Progenitor cell of endocrine pancreas (in vitro differentiated cells): ENCODE measurements around the gene PAQR7. TPM values are rescaled to one million over a fixed set of nuclear protein-coding genes. Genes with fewer than 3 reads are reported as not detected.

ENCODE experiments used
- DNase-seq: peaks from one replicate; pipeline ENCODE4 v3.0.0; 2021; ENCODE audit warnings: low spot score; ENCODE audit not compliant: unreplicated experiment
- H3K27ac Mint-ChIP-seq: 2 replicates; pipeline ENCODE4 v1.8.0; 2021; ENCODE audit warnings: mild to moderate bottlenecking, moderate library complexity, mixed read lengths
- H3K27me3 Mint-ChIP-seq: 2 replicates; pipeline ENCODE4 v1.8.0; 2021; ENCODE audit warnings: mixed read lengths
- H3K36me3 Mint-ChIP-seq: 2 replicates; pipeline ENCODE4 v1.8.0; 2022; ENCODE audit warnings: mixed read lengths; ENCODE audit not compliant: insufficient read depth
- H3K4me1 Mint-ChIP-seq: 2 replicates; pipeline ENCODE4 v1.8.0; 2021; ENCODE audit warnings: low read depth, mixed read lengths
- H3K4me3 Mint-ChIP-seq: 2 replicates; pipeline ENCODE4 v1.8.0; 2021; ENCODE audit warnings: low read depth, mild to moderate bottlenecking, moderate library complexity, mixed read lengths
- H3K9me3 Mint-ChIP-seq: 2 replicates; pipeline ENCODE4 v1.8.0; 2021; ENCODE audit warnings: low read depth, mixed read lengths
- total RNA-seq: library from RNA; stranded (reverse); gene quantifications from 2 replicates; pipeline ENCODE4 v1.2.1, GENCODE V29; 2021
- TF ChIP-seq, protein P1 (sequence below): fragments of 200-600 bp; sonication (generic); IDR thresholded peaks from one replicate; pipeline ENCODE4 v1.5.0; 2021; ENCODE audit warnings: antibody characterized with exemption, mild to moderate bottlenecking; ENCODE audit not compliant: unreplicated experiment

PAQR7 gene
- total RNA-seq, 1 donor from 2014 or later: 21.0 TPM

DNA sequence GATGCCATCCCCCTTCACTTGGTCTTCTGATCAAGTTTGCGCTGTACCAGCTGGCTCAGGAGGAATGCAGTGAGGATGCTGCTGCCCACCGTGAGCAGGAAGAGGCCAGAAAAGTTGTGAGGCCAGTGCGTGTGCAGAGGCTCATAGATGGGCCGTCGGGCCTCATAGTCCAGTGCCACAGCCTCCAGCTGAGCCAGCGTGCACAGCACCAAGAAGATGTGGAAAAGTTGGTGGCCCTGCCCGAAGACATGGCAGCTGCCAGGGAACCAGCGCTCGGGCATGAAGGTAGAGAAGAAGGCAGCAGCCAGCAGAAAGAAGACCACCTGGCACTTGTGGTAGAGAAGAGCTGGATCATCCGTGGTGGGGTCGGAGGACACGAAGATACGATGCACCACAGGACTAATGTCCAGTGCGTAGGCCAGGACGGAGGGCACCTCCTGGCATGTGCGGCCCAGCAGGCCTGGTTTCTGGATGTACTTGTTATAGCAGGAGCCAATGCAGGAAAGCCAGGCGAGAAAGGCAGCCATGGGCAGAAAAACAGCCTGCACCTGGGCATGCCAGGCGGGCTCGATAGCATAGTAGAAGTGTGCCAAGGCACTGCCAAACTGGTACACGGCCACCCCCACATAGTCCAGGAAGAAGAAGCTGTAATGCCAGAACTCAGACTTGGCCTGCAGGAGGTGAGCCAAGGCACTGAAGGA lies 12.6 kb downstream of the PAQR7 start:
- H3K4me3 Mint-ChIP-seq: no peak overlapping the region
- H3K27ac Mint-ChIP-seq: no peak overlapping the region

GRCh38 chr1:25861316-25862286 lies 13.9 kb downstream of the PAQR7 start:
- Mint-ChIP-seq H3K4me3 (no peak overlapping the region), H3K27ac (peak overlapping the region; percentile 74), H3K9me3 (no peaks in the 10 kb centered on the region), H3K27me3 (no peaks in the 10 kb centered on the region), H3K4me1 (peaks cover 29% of the 10 kb centered on the region), H3K36me3 (peaks cover 15% of the 10 kb centered on the region)
- no peak for DNase-seq
- TF ChIP-seq, protein P1, sequence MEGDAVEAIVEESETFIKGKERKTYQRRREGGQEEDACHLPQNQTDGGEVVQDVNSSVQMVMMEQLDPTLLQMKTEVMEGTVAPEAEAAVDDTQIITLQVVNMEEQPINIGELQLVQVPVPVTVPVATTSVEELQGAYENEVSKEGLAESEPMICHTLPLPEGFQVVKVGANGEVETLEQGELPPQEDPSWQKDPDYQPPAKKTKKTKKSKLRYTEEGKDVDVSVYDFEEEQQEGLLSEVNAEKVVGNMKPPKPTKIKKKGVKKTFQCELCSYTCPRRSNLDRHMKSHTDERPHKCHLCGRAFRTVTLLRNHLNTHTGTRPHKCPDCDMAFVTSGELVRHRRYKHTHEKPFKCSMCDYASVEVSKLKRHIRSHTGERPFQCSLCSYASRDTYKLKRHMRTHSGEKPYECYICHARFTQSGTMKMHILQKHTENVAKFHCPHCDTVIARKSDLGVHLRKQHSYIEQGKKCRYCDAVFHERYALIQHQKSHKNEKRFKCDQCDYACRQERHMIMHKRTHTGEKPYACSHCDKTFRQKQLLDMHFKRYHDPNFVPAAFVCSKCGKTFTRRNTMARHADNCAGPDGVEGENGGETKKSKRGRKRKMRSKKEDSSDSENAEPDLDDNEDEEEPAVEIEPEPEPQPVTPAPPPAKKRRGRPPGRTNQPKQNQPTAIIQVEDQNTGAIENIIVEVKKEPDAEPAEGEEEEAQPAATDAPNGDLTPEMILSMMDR: no peak

More for the DNA sequence above, 12.6 kb downstream of the PAQR7 start:
- TF ChIP-seq, protein P1: no peak
- DNase-seq: no peak
- H3K27me3 Mint-ChIP-seq: no peaks in the 10 kb centered on the region
- H3K4me1 Mint-ChIP-seq: peaks cover 37% of the 10 kb centered on the region
- H3K36me3 Mint-ChIP-seq: peaks cover 15% of the 10 kb centered on the region
- no peaks in the 10 kb centered on the region for H3K9me3 Mint-ChIP-seq

- TF ChIP-seq, protein P1: no peak
- H3K27me3 Mint-ChIP-seq: no peaks in the 10 kb centered on the region
These were observed 16.4 kb downstream of the PAQR7 start, which contains the start of gene AUNIP for GRCh38 chr1:25858906-25859789. Gene AUNIP, minus strand, starts transcription at chr1:25859457. Its CDS starts 100 bp downstream, at chr1:25859357.

GRCh38 chr1:25858494-25858893 lies 17.0 kb downstream of the PAQR7 start:
- H3K9me3 Mint-ChIP-seq: no peaks in the 10 kb centered on the region
- no peak for DNase-seq
- TF ChIP-seq, protein P1: no peak
- H3K36me3 Mint-ChIP-seq: peaks cover 10% of the 10 kb centered on the region
- peaks cover 22% of the 10 kb centered on the region for H3K4me1 Mint-ChIP-seq
- H3K4me3 Mint-ChIP-seq: peak overlapping the region; percentile 85
- peak overlapping the region; percentile 94 for H3K27ac Mint-ChIP-seq
- H3K27me3 Mint-ChIP-seq: no peaks in the 10 kb centered on the region

More at GRCh38 chr1:25858906-25859789, 16.4 kb downstream of the PAQR7 start, which contains the start of gene AUNIP:
- Mint-ChIP-seq H3K27ac (peak within 1 kb of the TSS; percentile 94), H3K9me3 (no peaks in the 10 kb centered on the region), H3K4me3 (peak within 1 kb of the TSS; percentile 85), H3K4me1 (peaks cover 22% of the 10 kb centered on the region), H3K36me3 (peaks cover 12% of the 10 kb centered on the region)
- peak; percentile 72 for DNase-seq
